Measurements from ENCODE around the gene SELENON. TPM values are rescaled to one million over a fixed set of nuclear protein-coding genes. Genes with fewer than 3 reads are reported as not detected.

Gene SELENON
- total RNA-seq, 1 experiment from 2014 or later, result 90.9 TPM

DNA sequence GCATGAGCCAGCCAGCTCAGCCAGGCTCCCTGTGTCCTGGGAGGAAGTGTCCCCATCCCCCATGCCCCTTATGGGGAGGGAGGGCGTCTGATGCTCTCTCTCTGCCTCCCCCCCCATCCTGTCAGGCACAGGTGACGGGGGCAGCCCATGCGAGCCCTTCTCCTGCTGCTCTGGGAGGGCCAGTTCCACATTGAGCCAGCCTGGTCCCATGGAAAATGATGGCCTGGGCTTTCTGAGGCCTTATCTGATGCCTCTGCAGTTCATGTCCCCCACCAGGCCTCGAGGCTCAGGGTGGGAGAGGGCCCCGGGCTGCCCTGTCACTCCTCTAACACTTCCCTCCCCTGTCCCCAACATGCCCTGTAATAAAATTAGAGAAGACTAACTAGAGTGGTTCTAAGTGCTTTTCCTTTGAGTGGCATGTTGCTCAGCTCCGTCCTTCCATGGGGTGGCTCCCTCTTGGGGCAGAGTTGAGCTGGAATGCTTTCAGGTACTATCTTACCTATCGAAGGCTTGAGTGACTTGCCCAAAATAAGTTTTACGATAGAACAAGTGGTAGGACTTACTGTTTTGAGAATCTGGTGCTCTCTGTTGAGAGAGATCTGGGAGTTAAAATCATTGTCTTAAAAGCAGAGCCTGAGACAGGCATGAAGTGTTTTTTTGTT is 18.0 kb downstream of the SELENON start:
- Histone ChIP-seq H2BK20ac (ENCODE audit: low read depth, low read length, poor library complexity, severe bottlenecking) (no peak overlapping the region), H2AK5ac (ENCODE audit: insufficient read length, low read length) (no peak overlapping the region), H3K56ac (ENCODE audit: insufficient read length, low read depth, low read length) (no peak overlapping the region), H4K91ac (ENCODE audit: insufficient read length, low read depth, low read length) (no peak overlapping the region), H3T11ph (ENCODE audit: low read length) (no peak overlapping the region), H2BK15ac (ENCODE audit: low read depth, low read length) (no peak overlapping the region), H3K27ac (ENCODE audit: insufficient read length, low read depth, low read length) (no peak overlapping the region), H4K5ac (ENCODE audit: insufficient read length, low read depth, low read length) (no peak overlapping the region), H4K8ac (replicated peaks; ENCODE audit: insufficient read length, low read depth, low read length) (no peak overlapping the region), H4K20me1 (ENCODE audit: control insufficient read depth, insufficient read depth, insufficient read length) (peaks cover 3% of the 10 kb centered on the region), H3K18ac (ENCODE audit: insufficient read length, low read depth, low read length) (no peak overlapping the region), H3K4ac (ENCODE audit: low read depth, low read length) (no peak overlapping the region), H3K27me3 (ENCODE audit: insufficient read depth, low read length) (no peaks in the 10 kb centered on the region), H3K79me1 (ENCODE audit: insufficient read depth, low read depth, low read length, poor library complexity, severe bottlenecking) (no peaks in the 10 kb centered on the region), H3K14ac (ENCODE audit: insufficient read depth, low read length) (no peak overlapping the region), H3K4me2 (ENCODE audit: insufficient read depth, insufficient read length, low read length) (no peak overlapping the region), H3K9ac (ENCODE audit: extremely low read depth, insufficient read length, low read length) (no peak overlapping the region), H3K4me1 (ENCODE audit: insufficient read depth, low read length) (peaks cover 4% of the 10 kb centered on the region; the same call in 1 of the 2 replicates), H3K23ac (ENCODE audit: insufficient read length, low read depth, low read length) (no peak overlapping the region), H2BK5ac (ENCODE audit: insufficient read length, low read length) (no peak overlapping the region), H3K23me2 (ENCODE audit: insufficient read length, low read depth, low read length, poor library complexity, severe bottlenecking) (peaks cover 11% of the 10 kb centered on the region), H3K9me3 (ENCODE audit: control insufficient read depth, low read depth, low read length) (no peaks in the 10 kb centered on the region), H3K79me2 (ENCODE audit: insufficient read depth, low read length) (no peaks in the 10 kb centered on the region; the same call in 1 of the 2 replicates), H2AFZ (ENCODE audit: low read length) (no peak overlapping the region), H2BK120ac (ENCODE audit: low read depth, low read length, poor library complexity, severe bottlenecking) (no peak overlapping the region), H2BK12ac (ENCODE audit: insufficient read length, low read depth, low read length) (no peak overlapping the region)
- H3K27ac Mint-ChIP-seq, result peak overlapping the region in 2 of 3 experiments; percentile 46 to 89; a peak in 5 of 7 replicates
- H3K4me1 Mint-ChIP-seq, result peaks cover 32% of the 10 kb centered on the region in 2 experiments
- peak; percentile 61 for DNase-seq
- H3K27me3 Mint-ChIP-seq (ENCODE audit: low read depth), result peaks cover 15% of the 10 kb centered on the region
- H3K4me3 Mint-ChIP-seq, result peak overlapping the region; percentile 95 to 97
- TF ChIP-seq, protein P1, sequence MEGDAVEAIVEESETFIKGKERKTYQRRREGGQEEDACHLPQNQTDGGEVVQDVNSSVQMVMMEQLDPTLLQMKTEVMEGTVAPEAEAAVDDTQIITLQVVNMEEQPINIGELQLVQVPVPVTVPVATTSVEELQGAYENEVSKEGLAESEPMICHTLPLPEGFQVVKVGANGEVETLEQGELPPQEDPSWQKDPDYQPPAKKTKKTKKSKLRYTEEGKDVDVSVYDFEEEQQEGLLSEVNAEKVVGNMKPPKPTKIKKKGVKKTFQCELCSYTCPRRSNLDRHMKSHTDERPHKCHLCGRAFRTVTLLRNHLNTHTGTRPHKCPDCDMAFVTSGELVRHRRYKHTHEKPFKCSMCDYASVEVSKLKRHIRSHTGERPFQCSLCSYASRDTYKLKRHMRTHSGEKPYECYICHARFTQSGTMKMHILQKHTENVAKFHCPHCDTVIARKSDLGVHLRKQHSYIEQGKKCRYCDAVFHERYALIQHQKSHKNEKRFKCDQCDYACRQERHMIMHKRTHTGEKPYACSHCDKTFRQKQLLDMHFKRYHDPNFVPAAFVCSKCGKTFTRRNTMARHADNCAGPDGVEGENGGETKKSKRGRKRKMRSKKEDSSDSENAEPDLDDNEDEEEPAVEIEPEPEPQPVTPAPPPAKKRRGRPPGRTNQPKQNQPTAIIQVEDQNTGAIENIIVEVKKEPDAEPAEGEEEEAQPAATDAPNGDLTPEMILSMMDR (conservative IDR thresholded peaks at IDR 0.05), result peak; percentile 63
- peaks cover 5 to 29% (median 27%) of the 10 kb centered on the region in 3 experiments; a peak in 6 of 7 replicates for H3K36me3 Mint-ChIP-seq (ENCODE audit: insufficient read depth in 1 of 3, low read depth in 3 of 3)
- no peaks in the 10 kb centered on the region for H3K9me3 Mint-ChIP-seq
- no CpG with 5 or more reads among the region's 8 CpGs for whole genome bisulfite sequencing (ENCODE audit: extremely low coverage, insufficient read length, low lambda C conversion rate)

Measured in H9 (cell line).